ENCODE data around the gene GRAMD1A. TPM values are rescaled to one million over a fixed set of nuclear protein-coding genes. Genes with fewer than 3 reads are reported as not detected.

The GRAMD1A gene
- total RNA-seq, 4 donors from 2014 or later, result 6.0 to 135 (median 61.6) TPM

GRCh38 chr19:35032356-35032865 is 32.3 kb downstream of the GRAMD1A start:
- DNase-seq, result no peak
- TF ChIP-seq CTCF (IDR thresholded peaks at IDR 0.05) (no peak), POLR2A (IDR thresholded peaks at IDR 0.05) (no peak)

GRCh38 chr19:35033067-35034004 is 33.2 kb downstream of the GRAMD1A start:
- Histone ChIP-seq H3K9me3 (no peaks in the 10 kb centered on the region), H3K27ac (no peak overlapping the region), H3K4me1 (peaks cover 0 to 14% (median 5%) of the 10 kb centered on the region in 4 donors), H3K4me3 (no peak overlapping the region), H3K27me3 (no peaks in the 10 kb centered on the region), H3K36me3 (peaks cover 0 to 5% (median 0%) of the 10 kb centered on the region in 3 donors)
- no peak for DNase-seq
- no peak for TF ChIP-seq POLR2A (IDR thresholded peaks at IDR 0.05)
- no peak for TF ChIP-seq CTCF (IDR thresholded peaks at IDR 0.05)

More at GRCh38 chr19:35032356-35032865, 32.3 kb downstream of the GRAMD1A start:
- peaks cover 0 to 5% (median 0%) of the 10 kb centered on the region in 3 donors for H3K36me3 ChIP-seq
- H3K4me3 ChIP-seq, result no peak overlapping the region
- no peaks in the 10 kb centered on the region for H3K27me3 ChIP-seq
- no peak overlapping the region for H3K27ac ChIP-seq
- H3K9me3 ChIP-seq, result no peaks in the 10 kb centered on the region
- H3K4me1 ChIP-seq, result peaks cover 0 to 8% (median 3%) of the 10 kb centered on the region in 4 donors

GRCh38 chr19:35034005-35034502 is 33.9 kb downstream of the GRAMD1A start:
- Histone ChIP-seq H3K27me3 (no peaks in the 10 kb centered on the region), H3K36me3 (peaks cover 0 to 5% (median 0%) of the 10 kb centered on the region in 3 donors), H3K27ac (no peak overlapping the region), H3K4me3 (no peak overlapping the region), H3K4me1 (peaks cover 0 to 15% (median 7%) of the 10 kb centered on the region in 4 donors), H3K9me3 (no peaks in the 10 kb centered on the region)
- no peak for DNase-seq
- no peak for TF ChIP-seq CTCF (IDR thresholded peaks at IDR 0.05)
- no peak for TF ChIP-seq POLR2A (IDR thresholded peaks at IDR 0.05)

GRCh38 chr19:35034588-35035382 is 34.7 kb downstream of the GRAMD1A start:
- no peak for TF ChIP-seq POLR2A (IDR thresholded peaks at IDR 0.05)
- TF ChIP-seq CTCF (IDR thresholded peaks at IDR 0.05), result no peak
- peaks cover 0 to 5% (median 0%) of the 10 kb centered on the region in 3 donors for H3K36me3 ChIP-seq
- H3K27ac ChIP-seq, result no peak overlapping the region
- peaks cover 0 to 4% of the 10 kb centered on the region in 2 donors for H3K27me3 ChIP-seq
- H3K9me3 ChIP-seq, result no peaks in the 10 kb centered on the region
- no peak overlapping the region for H3K4me3 ChIP-seq
- peaks cover 0 to 16% (median 8%) of the 10 kb centered on the region in 4 donors for H3K4me1 ChIP-seq
- no peak for DNase-seq

Data from Peyer's patch (tissue), 4 donors.